NK-92 (cell line): Measurements from ENCODE around the gene METTL22.
"Not testable (repeated sequence)": the region's sequence is repeated elsewhere in the genome, so short reads cannot be mapped to it uniquely, and the experiment has no call there.

Experiments used
- DNase-seq: peaks from one replicate; lab custom pipeline; 2025; ENCODE audit not compliant: unreplicated experiment; lab: John Stamatoyannopoulos, UW

The METTL22 gene

DNA sequence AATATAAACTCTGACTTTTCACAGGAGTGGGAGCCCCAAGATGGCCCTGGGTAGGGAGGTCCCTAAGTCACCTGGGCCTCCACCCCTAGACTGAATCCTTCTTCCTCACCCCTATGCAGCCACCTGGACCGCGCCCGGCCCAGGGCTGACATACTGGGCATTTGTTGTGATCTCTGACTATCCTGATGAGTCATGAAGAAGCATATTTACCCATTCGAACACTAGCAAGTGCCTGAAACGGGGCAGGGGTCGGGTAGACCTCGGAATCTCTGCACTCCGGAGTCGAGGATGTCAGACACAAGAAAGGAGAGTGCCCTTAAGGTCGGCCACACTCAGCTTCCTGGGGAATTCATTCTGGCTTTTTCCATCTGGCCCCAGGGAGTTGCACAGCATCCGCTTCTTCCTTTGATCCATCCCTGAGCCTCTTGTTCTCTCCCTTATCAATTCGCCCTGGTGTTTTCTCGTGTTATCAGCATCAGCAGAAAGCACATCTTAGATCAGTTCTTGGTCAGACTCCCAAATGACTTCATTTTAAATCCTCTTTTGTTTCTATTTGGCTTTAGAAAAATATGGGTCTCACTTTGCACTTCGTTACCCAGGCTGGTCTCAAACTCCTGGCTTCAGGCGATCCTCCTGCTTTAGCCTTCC, 10.4 kb downstream of the METTL22 start:
- DNase-seq, result no peak

DNA sequence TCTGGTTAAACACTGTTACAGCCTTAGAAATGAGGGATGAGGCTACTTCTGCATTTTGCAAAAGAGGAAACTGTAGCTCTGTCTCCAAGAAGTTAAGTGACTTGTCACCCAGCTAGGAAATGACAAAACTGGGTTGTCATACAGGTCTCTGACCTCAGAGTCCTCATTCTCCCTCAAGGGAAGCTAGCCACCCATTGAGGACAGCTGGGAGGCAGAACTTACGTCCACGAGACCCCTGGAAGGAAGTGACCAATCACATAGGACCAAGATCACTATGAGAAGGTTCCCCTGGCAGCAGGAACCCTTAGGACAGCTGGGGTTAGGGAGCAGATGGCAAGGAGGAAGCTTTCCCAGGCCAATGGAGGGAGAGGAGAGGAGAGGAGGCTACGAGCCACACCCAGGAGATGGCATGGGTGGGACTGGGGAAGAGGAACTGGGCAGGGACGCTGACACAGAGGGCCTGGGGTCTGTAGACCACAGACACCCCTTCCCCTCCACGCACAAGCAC, 11.2 kb downstream of the METTL22 start:
- no peak for DNase-seq

DNA sequence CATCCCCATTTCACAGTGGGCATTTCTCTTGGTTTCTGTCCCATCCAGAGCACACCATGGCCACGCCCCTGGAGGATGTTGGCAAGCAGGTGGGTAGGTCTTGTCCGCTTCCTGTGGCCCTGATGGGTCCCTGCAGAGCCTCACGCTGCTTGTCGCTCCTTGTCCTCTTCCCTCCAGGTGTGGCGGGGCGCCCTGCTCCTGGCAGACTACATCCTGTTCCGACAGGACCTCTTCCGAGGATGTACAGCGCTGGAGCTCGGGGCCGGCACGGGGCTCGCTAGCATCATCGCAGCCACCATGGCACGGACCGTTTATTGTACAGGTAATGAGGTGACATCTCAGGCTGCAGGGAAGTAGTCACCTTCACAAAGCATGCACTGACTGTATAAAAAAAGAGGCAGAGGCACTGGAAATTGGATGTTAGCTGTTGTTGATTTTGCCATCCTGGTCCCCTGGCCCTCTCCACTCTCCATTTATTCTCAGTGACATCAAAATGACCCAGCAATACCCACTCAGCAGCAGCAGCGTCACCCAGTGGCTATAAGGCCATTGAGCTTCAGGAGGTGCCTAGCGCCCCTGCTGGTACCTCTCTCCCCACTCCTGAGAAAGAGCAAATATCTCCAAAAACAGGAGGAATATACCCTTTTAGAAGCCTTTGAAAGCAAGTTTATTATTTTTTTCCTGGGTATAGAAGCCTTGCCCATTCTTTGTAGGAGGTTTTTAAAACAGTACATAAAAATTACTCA, 13.7 kb downstream of the METTL22 start:
- no peak for DNase-seq

DNA sequence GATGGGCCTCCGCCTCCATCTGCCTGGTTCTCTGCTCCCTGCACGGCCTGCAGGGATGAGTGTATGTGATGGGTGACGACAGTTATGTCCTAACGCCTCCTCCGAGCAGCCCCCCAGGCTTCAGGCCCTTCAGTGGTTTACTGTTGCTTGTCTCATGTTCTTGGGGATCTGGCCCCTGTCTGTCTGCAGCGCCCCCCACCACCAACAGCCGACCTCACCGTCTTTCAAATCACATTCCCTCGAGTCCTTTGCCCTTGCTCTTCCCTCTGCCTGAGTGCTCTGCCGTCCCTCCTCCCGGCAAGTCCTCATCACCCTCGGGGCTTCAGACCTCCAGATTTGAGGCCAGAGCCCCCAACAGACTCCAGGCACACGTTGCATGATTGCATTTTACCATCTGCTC, 18.2 kb downstream of the METTL22 start:
- DNase-seq, result no peak

DNA sequence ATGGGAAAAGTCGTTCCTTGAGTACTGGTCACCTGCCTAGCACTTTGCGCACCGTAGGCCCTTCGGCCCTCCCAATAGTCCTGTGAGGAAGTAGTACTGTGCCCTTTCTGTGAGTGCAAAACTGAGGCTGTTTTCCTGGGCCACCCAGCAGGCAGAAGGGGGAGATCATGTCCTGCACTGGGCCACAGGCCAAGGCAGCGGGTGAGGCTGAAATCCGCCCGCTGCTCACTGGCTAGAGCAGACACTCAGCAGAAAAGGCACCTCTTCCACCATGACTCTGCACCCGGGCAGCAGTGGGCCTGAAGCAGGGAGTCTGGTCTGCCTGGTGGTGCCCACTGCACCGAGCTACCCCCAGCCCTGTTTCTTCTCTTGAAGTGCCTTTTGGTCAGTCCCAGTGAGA, 20.2 kb downstream of the METTL22 start:
- DNase-seq, result no peak

DNA sequence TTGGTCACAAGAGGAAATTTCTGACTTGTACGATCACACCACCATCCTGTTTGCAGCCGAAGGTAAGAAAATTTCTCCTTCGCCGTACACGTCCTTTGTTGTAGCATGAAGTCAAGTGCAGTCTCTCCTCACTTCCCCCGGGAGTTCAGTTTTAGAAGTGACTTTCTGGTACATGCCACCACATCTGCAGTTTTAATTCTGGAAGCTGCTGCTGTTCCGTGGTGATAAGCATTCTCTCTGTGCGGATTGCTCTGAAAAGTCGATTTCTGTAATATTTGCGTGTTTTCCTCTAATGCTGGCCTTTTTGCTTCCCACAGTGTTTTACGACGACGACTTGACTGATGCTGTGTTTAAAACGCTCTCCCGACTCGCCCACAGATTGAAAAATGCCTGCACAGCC, 20.6 kb downstream of the METTL22 start:
- DNase-seq, result no peak

DNA sequence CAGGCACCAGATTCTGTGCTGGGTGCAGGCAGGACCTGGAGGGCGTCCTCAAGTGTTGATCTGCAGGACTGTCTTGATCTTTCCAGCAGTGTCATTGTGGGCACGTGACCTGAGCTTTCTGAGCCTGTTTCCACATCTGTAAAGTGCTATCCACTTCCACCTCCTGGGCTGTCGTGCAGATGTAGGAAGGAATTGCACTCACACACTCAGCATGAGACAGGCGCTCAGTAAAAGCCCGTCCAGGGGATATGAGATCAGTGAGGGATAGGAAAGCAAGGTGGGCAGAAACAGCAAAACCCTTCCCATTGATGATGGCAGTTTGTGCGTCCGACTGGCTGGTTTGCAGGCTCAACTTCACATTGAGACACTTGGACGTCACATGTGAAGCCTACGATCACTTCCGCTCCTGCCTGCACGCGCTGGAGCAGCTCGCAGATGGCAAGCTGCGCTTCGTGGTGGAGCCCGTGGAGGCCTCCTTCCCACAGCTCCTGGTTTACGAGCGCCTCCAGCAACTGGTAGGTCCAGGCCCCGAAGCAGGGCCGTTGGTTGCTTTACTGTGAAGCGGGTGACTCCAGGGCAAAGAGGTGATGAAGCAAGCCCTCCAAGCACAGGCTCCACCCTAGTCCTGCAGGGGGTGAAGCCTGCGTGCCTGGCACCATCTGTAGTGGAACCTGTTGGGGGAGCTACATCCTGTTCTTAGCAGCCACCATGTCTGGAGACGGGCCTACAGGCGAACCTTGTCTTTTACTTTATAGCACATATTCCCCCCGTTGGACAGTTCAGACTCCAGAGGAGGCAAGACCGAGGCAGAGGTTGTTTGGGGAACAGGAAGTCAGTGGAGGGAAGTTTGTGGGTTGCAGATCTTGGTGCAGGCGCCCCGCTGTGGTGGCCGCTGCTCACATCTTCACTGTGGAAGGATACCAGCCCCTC, 23.0 kb downstream of the METTL22 start:
- DNase-seq, result no peak

DNA sequence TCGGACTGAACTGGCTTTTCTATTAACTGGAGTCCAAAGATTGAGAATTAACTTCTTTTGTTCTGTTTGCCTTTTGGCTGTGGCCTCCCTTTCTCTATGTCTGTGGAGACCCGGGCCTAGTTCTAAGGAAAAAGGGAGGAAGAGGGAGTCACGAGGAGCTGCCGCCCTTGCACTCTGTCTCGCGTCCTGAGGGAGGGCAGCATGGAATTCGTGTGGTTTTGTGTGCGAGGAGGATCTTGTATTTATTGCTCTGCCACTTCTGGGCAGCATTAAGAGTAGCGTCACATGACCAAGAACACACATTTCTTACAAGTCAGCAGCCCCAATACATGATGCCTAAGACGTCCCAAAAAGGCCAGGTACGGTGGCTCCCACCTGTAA, 23.6 kb downstream of the METTL22 start:
- DNase-seq, result no peak

DNA sequence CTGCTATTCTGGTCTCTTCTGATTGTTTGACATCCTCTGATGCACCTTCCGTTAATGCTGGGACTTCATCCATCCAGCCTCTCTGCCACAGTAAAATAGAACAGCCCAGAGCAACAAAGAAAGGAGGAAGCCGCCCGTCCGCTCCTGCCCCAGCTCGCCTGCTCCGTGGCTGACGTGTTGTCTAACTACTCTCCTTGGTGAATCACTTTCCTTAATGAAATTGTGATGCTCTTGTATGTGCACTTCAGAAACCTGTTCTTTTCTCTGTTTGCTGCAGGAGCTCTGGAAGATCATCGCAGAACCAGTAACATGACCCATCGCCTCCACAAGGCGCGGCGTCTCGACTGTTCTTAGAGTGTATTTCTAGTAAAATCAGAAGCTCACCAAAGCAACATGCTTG, 24.3 kb downstream of the METTL22 start:
- DNase-seq, result no peak

DNA sequence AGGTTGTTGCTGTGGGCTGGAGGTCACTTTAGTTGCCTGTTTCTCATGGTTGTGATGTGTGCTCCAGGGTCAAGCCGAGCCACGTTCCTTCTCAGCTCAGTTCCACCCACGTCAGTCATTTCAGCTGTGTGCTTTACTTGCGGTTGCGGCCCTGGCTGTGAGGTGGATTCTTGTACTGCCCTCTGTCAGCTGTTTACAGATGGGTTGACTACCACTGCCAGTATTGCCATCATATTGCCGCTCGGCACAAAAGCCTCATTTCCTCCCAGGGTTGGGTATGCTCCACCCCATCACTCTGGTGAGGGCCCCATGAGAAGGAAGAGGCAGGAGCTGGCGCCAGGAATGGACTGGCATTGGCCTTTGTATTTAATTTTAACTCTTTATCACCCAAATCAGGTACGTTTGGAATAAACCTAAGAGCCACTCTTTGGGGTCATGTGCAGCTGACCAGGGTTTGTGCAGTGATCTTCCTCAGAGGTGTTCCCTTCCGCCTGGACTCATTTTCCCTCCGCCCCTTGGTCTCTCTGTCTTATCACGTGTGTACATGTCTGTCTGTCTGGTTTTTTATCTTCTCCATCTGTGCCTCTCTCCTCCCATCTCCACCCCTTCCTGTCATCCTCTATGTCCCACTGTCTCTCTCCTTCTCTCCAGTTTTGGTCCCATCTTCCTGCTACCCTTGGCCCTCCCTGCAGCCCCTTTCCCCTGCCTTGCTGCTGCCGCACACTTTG, 25.0 kb downstream of the METTL22 start:
- DNase-seq, result no peak

DNA sequence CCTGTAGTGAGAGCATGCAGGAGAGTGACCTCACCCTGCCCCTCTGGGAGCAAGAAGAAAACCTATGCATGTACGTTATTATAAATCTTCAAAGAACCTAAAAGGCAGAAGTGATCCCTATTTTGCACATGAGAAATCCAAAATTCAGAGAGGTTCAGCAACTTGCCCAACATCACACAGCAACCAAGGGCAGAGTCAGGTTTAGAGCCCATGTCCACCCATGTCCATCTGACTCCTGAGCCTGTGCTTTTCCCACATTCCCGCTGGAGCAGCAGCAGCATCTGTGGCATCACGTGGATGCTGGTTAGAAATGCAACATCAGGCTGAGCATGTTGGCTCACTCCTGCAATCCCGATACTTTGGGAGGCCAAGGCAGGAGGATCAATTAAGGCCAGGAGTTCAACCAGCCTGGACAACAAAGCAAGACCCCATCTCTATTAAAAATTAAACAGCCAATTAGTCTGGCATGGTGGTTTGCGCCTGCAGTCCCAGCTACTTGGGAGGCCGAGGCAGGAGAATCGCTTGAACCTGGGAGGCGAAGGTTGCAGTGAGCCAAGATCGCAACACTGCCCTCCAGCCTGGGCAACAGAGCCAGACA, 26.3 kb downstream of the METTL22 start:
- DNase-seq, result no peak

DNA sequence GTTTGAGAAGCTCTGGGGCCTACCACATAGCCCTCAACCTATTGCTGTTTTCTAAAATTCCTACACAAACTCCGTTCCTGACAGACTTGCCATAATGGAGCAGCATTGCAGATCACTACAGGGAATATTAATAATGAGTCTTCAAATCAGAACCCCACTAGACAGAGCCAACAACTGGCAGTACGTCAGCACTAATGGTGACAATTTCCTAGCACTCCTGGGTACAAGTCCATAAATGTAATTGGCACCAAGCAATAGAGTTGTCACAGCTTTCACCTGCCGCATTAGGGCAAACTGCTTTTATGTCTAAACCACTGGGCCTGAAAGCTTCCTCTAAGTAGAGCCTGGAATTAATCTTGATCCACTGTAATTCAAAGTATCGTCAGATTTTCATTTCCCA, 27.4 kb downstream of the METTL22 start:
- no peak for DNase-seq

DNA sequence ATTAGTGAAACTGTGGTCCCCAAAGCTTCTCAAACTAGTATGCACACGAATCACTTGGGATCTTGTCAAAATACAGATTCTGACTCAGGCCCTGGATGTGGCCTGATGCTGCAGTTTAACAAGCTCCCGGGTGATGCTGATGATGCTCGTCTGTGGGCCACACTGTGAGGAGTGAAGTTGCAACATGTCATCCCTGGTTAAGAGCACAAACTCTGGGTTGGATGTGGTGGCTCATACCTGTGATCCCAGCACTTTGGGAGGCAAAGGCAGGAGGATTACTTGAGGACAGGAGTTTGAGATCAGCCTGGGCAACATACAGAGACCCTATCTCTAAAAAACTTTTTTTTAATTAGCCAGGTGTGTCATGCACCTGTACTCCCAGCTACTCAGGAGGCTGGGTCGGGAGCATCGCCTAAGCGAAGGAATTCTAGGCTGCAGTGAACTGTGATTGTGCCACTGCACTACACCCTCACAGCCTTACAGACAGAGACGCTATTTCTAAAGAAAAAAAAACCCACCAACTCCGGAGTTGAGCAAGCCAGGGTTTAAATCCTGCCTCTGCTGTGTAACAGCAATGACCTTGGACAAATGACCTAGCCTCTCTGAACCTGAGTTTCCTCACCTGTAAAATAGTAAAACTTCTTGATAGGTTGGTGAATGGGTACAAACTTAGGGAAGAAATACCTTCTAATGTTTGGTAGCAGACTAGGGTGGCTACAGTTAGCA, 28.5 kb downstream of the METTL22 start:
- no peak for DNase-seq

DNA sequence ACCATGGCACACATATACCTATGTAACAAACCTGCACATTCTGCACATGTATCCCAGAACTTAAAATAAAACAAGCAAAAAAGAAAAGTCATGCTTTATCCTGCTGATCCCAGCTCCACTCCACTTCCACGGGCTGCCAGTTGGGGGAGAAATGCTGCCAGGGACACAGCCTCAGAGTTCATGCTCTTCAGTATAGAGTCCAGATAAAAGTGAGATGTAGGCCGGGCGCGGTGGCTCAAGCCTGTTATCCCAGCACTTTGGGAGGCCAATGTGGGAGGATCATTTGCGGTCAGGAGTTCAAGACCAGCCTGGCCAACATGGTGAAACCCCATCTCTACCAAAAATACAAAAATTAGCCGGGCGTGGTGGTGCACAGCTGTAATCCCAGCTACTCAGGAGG, 30.5 kb downstream of the METTL22 start:
- not testable (repeated sequence) for DNase-seq

DNA sequence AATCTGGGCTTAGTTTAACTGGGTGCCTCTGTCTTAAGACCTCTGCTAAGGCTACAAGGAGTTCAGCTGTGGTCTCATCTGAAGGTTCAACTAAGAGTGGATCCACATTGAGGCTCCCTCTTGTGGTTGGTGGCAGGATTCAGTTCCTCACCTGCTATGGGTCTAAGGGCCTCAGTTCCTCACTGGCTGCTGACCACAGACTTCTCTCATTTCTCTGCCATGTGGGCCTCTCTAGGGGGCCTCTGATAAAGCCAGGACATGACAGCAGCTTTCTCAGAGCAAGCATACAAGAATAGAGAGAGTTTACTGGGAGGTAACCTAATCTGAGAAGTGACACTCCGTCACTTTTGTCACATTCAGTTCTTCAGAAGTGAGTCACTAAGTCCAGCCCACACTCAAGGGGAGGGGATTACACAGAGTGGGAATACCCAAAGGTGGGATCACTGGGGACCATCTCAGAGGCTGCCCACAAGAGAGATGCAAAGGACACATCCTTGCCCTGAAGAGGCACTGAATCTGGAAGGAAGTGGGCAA, 33.8 kb downstream of the METTL22 start:
- DNase-seq, result no peak

DNA sequence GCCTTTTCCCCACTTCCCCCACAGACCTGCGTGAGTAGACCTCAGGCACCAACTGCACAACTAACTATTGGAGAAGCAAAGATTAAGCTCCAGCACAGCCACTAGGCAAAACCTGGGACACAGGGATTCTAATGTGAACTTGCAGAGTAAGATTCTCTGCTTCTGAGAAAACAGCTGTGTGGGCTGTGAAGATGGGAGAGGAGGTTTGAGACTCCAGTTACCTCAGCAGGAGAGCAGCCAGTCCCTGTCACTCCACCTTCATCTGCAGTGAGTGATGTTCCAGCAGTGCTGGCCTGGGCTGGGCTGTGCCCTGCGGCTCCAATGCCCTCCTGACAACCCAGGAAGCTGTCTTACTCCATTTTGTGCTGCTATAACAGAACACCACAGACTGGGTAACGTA, 34.9 kb downstream of the METTL22 start:
- no peak for DNase-seq

DNA sequence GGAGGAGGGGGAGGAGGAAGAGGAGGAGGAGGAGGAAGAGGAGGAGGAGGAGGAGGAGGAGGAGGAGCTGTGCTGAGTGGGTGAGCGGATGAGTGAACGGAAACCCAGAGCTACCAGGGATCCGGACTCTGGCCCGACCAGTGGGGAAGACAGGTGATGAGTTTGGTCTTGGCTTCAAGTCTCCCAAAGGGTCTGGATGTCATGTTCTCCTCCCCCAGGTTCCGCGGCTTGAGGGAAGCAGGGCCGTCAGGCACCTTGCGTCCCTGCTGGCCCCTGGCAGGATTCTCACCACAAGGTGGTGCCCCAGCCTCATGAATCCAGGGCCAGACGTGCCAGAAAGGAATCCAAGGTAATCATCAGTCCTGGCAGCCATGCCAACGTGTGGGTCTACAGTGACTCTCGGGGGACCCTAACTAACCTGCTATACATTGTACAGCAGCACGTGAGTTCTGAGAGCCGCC, 39.4 kb downstream of the METTL22 start:
- DNase-seq, result no peak

DNA sequence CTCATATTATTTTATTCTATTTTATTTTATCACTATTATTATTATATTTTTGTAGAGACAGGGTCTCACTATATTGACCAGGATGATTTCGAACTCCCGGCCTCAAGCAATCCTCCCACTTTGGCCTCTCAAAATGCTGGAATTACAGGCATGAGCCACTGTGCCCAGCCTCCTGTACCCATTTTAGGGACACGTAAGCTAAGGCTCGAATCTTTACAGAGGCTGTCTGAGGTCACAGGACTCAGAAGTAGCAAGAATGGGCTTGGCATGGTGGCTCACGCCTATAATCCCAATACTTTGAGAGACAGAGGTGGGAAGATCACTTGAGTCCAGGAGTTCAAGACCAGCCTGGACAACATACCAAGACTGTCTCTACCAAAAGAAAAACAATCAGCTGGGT, 40.2 kb downstream of the METTL22 start:
- DNase-seq, result no peak
